OCI-LY1 (cell line): ENCODE data around the gene CSF1.

Source experiments
- CTCF ChIP-seq: fragments of 200-600 bp; sonication (generic), shearing (Covaris generic); IDR thresholded peaks from 2 replicates; pipeline ENCODE4 v1.5.1; 2017; ENCODE audit warnings: mild to moderate bottlenecking, antibody characterized with exemption, low read length, moderate library complexity, mixed read lengths
- EZH2 ChIP-seq: fragments of 200-600 bp; sonication (generic), shearing (Covaris generic); IDR thresholded peaks from 2 replicates; pipeline ENCODE4 v1.8.0; 2017; ENCODE audit warnings: borderline replicate concordance, mixed run types, mild to moderate bottlenecking, antibody characterized with exemption, low read length, moderate library complexity, mixed read lengths

DNA sequence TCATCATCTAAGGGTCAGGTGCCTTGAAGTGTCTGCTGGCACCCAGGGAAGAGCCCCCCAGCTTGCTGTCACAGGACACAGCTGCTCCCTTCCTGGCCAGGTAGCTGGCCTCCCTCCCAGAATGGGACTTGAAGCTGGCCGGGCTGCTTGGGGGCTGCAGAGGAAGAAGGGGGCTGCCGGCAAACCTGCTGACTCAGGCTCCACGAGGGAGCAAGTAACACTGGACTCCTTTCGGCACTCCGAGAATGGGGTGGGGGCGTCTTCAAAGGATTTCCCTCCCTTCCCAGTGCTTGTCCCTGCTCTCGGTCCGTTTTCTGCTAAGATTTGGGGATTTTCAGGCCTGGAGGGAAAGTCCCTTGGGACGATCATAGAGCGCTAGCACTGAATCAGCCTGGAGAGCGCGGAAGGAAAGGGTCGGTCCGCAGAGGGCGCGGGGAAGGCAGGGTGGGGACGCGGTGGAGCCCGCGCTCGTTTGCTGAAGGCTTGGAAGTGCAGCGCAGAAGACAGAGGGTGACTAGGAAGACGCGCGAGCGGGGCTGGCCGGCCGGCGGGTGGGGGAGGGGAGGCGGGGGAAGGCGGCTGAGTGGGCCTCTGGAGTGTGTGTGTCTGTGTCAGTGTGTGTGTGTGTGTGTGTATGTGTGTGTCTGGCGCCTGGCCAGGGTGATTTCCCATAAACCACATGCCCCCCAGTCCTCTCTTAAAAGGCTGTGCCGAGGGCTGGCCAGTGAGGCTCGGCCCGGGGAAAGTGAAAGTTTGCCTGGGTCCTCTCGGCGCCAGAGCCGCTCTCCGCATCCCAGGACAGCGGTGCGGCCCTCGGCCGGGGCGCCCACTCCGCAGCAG lies at the start of gene CSF1:
- TF ChIP-seq CTCF: no peak
- TF ChIP-seq EZH2: no peak
